HEK293 (cell line): ENCODE measurements around the gene GSTM4.

ENCODE experiments used
- CTCF ChIA-PET: fragments of 350-600 bp; formaldehyde crosslinking; extraction: SDS; loops from one replicate; lab custom pipeline; 2021; ENCODE audit warnings: antibody characterized with exemption; lab: Yijun Ruan, JAX
- POLR2A ChIA-PET: fragments of 300-600 bp; formaldehyde crosslinking; extraction: SDS; loops from one replicate; lab custom pipeline; 2020; ENCODE audit warnings: antibody characterized with exemption, inconsistent platforms; lab: Yijun Ruan, JAX
- H3K27ac ChIP-seq: fragments of 200-500 bp; sonication (Bioruptor generic); 2 replicates; pipeline ENCODE4 v1.5.1; 2014; ENCODE audit warnings: low read depth, low read length, control low read depth, inconsistent platforms; ENCODE audit errors: extremely low read depth
- H3K36me3 ChIP-seq, 2 experiments: fragments of 200-500 bp in 1 of 2; sonication (Bioruptor generic) in 1 of 2; 1 replicate in 1 of 2; 2 replicates in 1 of 2; pipeline ENCODE4 v1.5.1; 2014 to 2017; ENCODE audit warnings: inconsistent platforms in 2 of 2, low read length in 2 of 2; ENCODE audit not compliant: control insufficient read depth in 2 of 2, insufficient read depth in 1 of 2
- H3K4me1 ChIP-seq: fragments of 200-500 bp; sonication (Bioruptor generic); 2 replicates; pipeline ENCODE4 v1.5.1; 2014; ENCODE audit warnings: mild to moderate bottlenecking, low read length, inconsistent platforms; ENCODE audit not compliant: control insufficient read depth, insufficient read depth
- H3K4me3 ChIP-seq: 2 replicates; pipeline ENCODE4 v1.5.1; 2011; ENCODE audit warnings: low read depth, mild to moderate bottlenecking, control low read depth, low read length, moderate library complexity
- H3K9me3 ChIP-seq: fragments of 200-500 bp; sonication (Bioruptor generic); 2 replicates; pipeline ENCODE4 v1.5.1; 2014; ENCODE audit warnings: low read depth, low read length, inconsistent platforms; ENCODE audit not compliant: control insufficient read depth, insufficient read depth
- ATF2 ChIP-seq: fragments of 450-650 bp; formaldehyde crosslinking; IDR thresholded peaks from 2 replicates; pipeline ENCODE4 v1.5.1; 2016; ENCODE audit warnings: missing biosample characterization, missing genetic modification characterization, low read depth
- EGR2 ChIP-seq: fragments of 450-650 bp; formaldehyde crosslinking; IDR thresholded peaks from 2 replicates; pipeline ENCODE4 v1.5.1; 2016; ENCODE audit warnings: low read depth, missing biosample characterization, missing genetic modification characterization
- KLF10 ChIP-seq: fragments of 450-650 bp; IDR thresholded peaks from 2 replicates; pipeline ENCODE4 v1.5.1; 2018; ENCODE audit warnings: missing biosample characterization, mild to moderate bottlenecking, missing genetic modification characterization
- KLF7 ChIP-seq: fragments of 450-650 bp; formaldehyde crosslinking; IDR thresholded peaks from 2 replicates; pipeline ENCODE4 v1.5.1; 2016; ENCODE audit warnings: missing biosample characterization, missing genetic modification characterization, borderline replicate concordance
- MYNN ChIP-seq: fragments of 450-650 bp; formaldehyde crosslinking; IDR thresholded peaks from 2 replicates; pipeline ENCODE4 v1.5.1; 2016; ENCODE audit warnings: missing biosample characterization, missing genetic modification characterization, borderline replicate concordance
- PRDM1 ChIP-seq: fragments of 450-650 bp; formaldehyde crosslinking; IDR thresholded peaks from 2 replicates; pipeline ENCODE4; 2016; ENCODE audit warnings: missing biosample characterization, missing genetic modification characterization
- RBAK ChIP-seq: fragments of 450-650 bp; formaldehyde crosslinking; IDR thresholded peaks from 2 replicates; pipeline ENCODE4 v1.5.1; 2016; ENCODE audit warnings: missing biosample characterization, missing genetic modification characterization
- REPIN1 ChIP-seq: fragments of 450-650 bp; formaldehyde crosslinking; IDR thresholded peaks from 2 replicates; pipeline ENCODE4 v1.5.1; 2017; ENCODE audit warnings: missing biosample characterization, missing genetic modification characterization, low read depth
- SCRT2 ChIP-seq: fragments of 450-650 bp; formaldehyde crosslinking; IDR thresholded peaks from 2 replicates; pipeline ENCODE4 v1.5.1; 2016; ENCODE audit warnings: missing biosample characterization, missing genetic modification characterization
- TRIM28 ChIP-seq: IDR thresholded peaks from 2 replicates; pipeline ENCODE4 v1.6.1; 2011; ENCODE audit warnings: low read length, control low read depth, borderline replicate concordance
- WT1 ChIP-seq: fragments of 450-650 bp; formaldehyde crosslinking; IDR thresholded peaks from 2 replicates; pipeline ENCODE4 v1.5.1; 2016; ENCODE audit warnings: missing biosample characterization, missing genetic modification characterization
- YY2 ChIP-seq: fragments of 450-650 bp; formaldehyde crosslinking; IDR thresholded peaks from 2 replicates; pipeline ENCODE4 v1.5.1; 2016; ENCODE audit warnings: missing biosample characterization, missing genetic modification characterization
- ZFP69B ChIP-seq: fragments of 450-650 bp; formaldehyde crosslinking; IDR thresholded peaks from 2 replicates; pipeline ENCODE4 v1.5.1; 2016; ENCODE audit warnings: missing biosample characterization, missing genetic modification characterization
- ZNF140 ChIP-seq: fragments of 450-650 bp; formaldehyde crosslinking; IDR thresholded peaks from 2 replicates; pipeline ENCODE4 v1.5.1; 2016; ENCODE audit warnings: missing biosample characterization, missing genetic modification characterization
- ZNF223 ChIP-seq: fragments of 450-650 bp; formaldehyde crosslinking; IDR thresholded peaks from 2 replicates; pipeline ENCODE4 v1.5.1; 2016; ENCODE audit warnings: missing biosample characterization, missing genetic modification characterization
- ZNF23 ChIP-seq: fragments of 450-650 bp; formaldehyde crosslinking; IDR thresholded peaks from 2 replicates; pipeline ENCODE4 v1.5.1; 2016; ENCODE audit warnings: missing biosample characterization, missing genetic modification characterization, borderline replicate concordance
- ZNF302 ChIP-seq: fragments of 450-650 bp; formaldehyde crosslinking; IDR thresholded peaks from 2 replicates; pipeline ENCODE4 v1.5.1; 2016; ENCODE audit warnings: missing biosample characterization, missing genetic modification characterization, low read depth
- ZNF311 ChIP-seq: fragments of 450-650 bp; formaldehyde crosslinking; IDR thresholded peaks from 2 replicates; pipeline ENCODE4 v1.5.1; 2017; ENCODE audit warnings: missing biosample characterization, missing genetic modification characterization, borderline replicate concordance
- ZNF362 ChIP-seq: fragments of 450-650 bp; formaldehyde crosslinking; IDR thresholded peaks from 2 replicates; pipeline ENCODE4 v1.5.1; 2016; ENCODE audit warnings: missing biosample characterization, missing genetic modification characterization
- ZNF391 ChIP-seq: fragments of 450-650 bp; formaldehyde crosslinking; IDR thresholded peaks from 2 replicates; pipeline ENCODE4 v1.5.1; 2016; ENCODE audit warnings: low read depth, missing biosample characterization, missing genetic modification characterization, borderline replicate concordance
- ZNF398 ChIP-seq: fragments of 450-650 bp; formaldehyde crosslinking; IDR thresholded peaks from 2 replicates; pipeline ENCODE4 v1.5.1; 2017; ENCODE audit warnings: missing biosample characterization, missing genetic modification characterization
- ZNF501 ChIP-seq: fragments of 450-650 bp; formaldehyde crosslinking; IDR thresholded peaks from 2 replicates; pipeline ENCODE4 v1.5.1; 2016; ENCODE audit warnings: missing biosample characterization, missing genetic modification characterization
- ZNF518A ChIP-seq: fragments of 450-650 bp; formaldehyde crosslinking; conservative IDR thresholded peaks from 2 replicates; pipeline ENCODE4 v1.5.1; 2016; ENCODE audit warnings: low read depth, missing biosample characterization, missing genetic modification characterization
- ZNF544 ChIP-seq: fragments of 450-650 bp; formaldehyde crosslinking; IDR thresholded peaks from 2 replicates; pipeline ENCODE4 v1.5.0; 2017; ENCODE audit warnings: missing biosample characterization, missing genetic modification characterization
- ZNF692 ChIP-seq: fragments of 450-650 bp; formaldehyde crosslinking; IDR thresholded peaks from 2 replicates; pipeline ENCODE4 v1.5.1; 2016; ENCODE audit warnings: missing biosample characterization, missing genetic modification characterization
- ZNF785 ChIP-seq: fragments of 450-650 bp; formaldehyde crosslinking; IDR thresholded peaks from 2 replicates; pipeline ENCODE4 v1.5.1; 2016; ENCODE audit warnings: missing biosample characterization, missing genetic modification characterization
- ZNF791 ChIP-seq: fragments of 450-650 bp; formaldehyde crosslinking; IDR thresholded peaks from 2 replicates; pipeline ENCODE4 v1.5.1; 2016; ENCODE audit warnings: missing biosample characterization, missing genetic modification characterization
- ZNF837 ChIP-seq: fragments of 450-650 bp; formaldehyde crosslinking; IDR thresholded peaks from 2 replicates; pipeline ENCODE4 v1.5.1; 2016; ENCODE audit warnings: missing biosample characterization, missing genetic modification characterization

Gene GSTM4

GRCh38 chr1:109610609-109611307, 45.1 kb upstream of the GSTM4 start:
- ChIA-PET POLR2A (interaction anchor here (1.2 kb wide), 1 partner anchor 9 kb away, joined by 3 read pairs; the partner anchor contains the start of genes AMPD2 and GNAT2), CTCF (interaction anchor here (0.6 to 1.4 kb wide), 7 partner anchors 19 to 374 kb away, joined by 3 to 8 read pairs (median 4); partner anchors contain the start of gene AHCYL1)
- H3K4me3 ChIP-seq = no peak overlapping the region
- no peaks in the 10 kb centered on the region for H3K4me1 ChIP-seq
- H3K27ac ChIP-seq = no peak overlapping the region
- H3K36me3 ChIP-seq = no peaks in the 10 kb centered on the region
- H3K9me3 ChIP-seq = no peaks in the 10 kb centered on the region
- no peak for TF ChIP-seq ZNF302 (tag by site-specific recombination)
- no peak for TF ChIP-seq SCRT2 (tag by site-specific recombination)
- TF ChIP-seq ZNF23 (tag by site-specific recombination) = no peak
- TF ChIP-seq ZNF544 (tag by site-specific recombination) = no peak
- TF ChIP-seq EGR2 = 0 out of 2 replicates have a peak, but pooled peaks have one; percentile 38
- TF ChIP-seq ZNF692 (tag by site-specific recombination) = 0 out of 2 replicates have a peak, but pooled peaks have one; percentile 16
- peak; percentile 95 for TF ChIP-seq ZNF362 (tag by site-specific recombination)
- TF ChIP-seq REPIN1 (tag by site-specific recombination) = no peak
- no peak for TF ChIP-seq ZNF518A (tag by site-specific recombination)
- TF ChIP-seq ZNF785 = no peak
- TF ChIP-seq WT1 (tag by site-specific recombination) = 0 out of 2 replicates have a peak, but pooled peaks have one; percentile 37
- TF ChIP-seq ZNF501 (tag by site-specific recombination) = no peak
- no peak for TF ChIP-seq TRIM28
- TF ChIP-seq ZNF223 (tag by site-specific recombination) = no peak
- no peak for TF ChIP-seq MYNN (tag by site-specific recombination)
- TF ChIP-seq ZNF791 (tag by site-specific recombination) = no peak
- TF ChIP-seq ZNF391 (tag by site-specific recombination) = no peak
- no peak for TF ChIP-seq ZFP69B (tag by site-specific recombination)
- TF ChIP-seq YY2 = no peak
- no peak for TF ChIP-seq KLF7
- no peak for TF ChIP-seq ZNF140 (tag by site-specific recombination)
- no peak for TF ChIP-seq ATF2
- TF ChIP-seq ZNF837 = no peak
- no peak for TF ChIP-seq PRDM1 (tag by site-specific recombination)
- no peak for TF ChIP-seq ZNF311 (tag by site-specific recombination)
- no peak for TF ChIP-seq KLF10 (tag by site-specific recombination)
- TF ChIP-seq RBAK = no peak
- TF ChIP-seq ZNF398 (tag by site-specific recombination) = no peak
